Hindlimb muscle (tissue), 1 donor: Measurements from ENCODE around the gene MRPL34. TPM values are rescaled to one million over a fixed set of nuclear protein-coding genes. Genes with fewer than 3 reads are reported as not detected.
"Not testable (repeated sequence)": the region's sequence is repeated elsewhere in the genome, so short reads cannot be mapped to it uniquely, and the experiment has no call there.

Experiments used
- DNase-seq: peaks from one replicate; pipeline ENCODE4 v3.0.0-alpha.2; 2013
- polyA plus RNA-seq: library from polyadenylated mRNA; unstranded; fragments of 120-200 nt; gene quantifications from one replicate; pipeline ENCODE4 v1.2.1, GENCODE V29; 2013; ENCODE audit not compliant: insufficient read length

The MRPL34 gene
- polyA plus RNA-seq, 1 donor: 37.1 TPM

DNA sequence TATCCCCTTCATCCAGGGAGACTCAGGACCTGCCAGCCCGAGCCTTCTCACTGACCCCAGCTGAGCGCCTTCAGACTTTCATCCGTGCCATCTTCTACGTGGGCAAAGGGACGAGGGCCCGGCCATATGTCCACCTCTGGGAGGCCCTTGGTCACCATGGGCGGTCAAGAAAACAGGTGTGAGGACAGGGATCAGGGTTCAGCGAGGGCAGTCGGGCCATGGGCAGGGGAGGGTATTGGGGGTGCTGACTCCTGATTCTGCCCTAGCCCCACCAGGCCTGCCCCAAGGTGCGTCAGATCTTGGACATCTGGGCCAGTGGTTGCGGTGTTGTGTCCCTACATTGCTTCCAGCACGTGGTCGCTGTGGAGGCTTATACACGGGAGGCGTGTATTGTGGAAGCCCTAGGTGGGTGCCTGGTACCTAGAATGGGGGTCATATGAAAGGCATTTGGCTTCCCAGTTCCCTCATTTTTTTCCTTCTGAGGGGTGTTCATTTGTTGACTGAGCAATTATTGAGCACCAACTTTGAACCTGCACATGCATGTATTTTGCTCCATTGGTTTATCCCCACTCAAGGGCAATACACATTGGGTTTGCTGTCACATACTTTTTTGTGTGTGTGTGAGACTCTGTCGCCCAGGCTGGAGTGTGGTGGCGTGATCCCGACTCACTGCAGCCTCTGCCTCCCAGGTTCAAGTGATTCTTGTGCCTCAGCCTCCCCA is 20.1 kb upstream of the MRPL34 start:
- no peak for DNase-seq

DNA sequence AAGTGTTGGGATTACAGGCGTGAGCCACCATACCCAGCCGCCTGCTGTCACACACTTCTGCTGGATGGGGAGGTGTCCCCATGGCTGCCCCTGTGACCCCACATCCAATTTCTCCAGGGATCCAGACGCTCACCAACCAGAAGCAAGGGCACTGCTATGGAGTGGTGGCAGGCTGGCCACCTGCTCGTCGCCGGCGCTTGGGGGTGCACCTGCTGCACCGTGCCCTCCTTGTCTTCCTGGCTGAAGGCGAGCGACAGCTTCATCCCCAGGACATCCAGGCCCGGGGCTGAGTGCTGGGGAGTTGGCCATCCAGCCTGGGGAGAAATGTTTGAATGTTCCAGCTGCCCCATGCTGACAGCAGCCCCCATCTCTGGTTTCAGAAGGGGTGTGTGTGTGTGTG is 19.4 kb upstream of the MRPL34 start:
- no peak for DNase-seq

DNA sequence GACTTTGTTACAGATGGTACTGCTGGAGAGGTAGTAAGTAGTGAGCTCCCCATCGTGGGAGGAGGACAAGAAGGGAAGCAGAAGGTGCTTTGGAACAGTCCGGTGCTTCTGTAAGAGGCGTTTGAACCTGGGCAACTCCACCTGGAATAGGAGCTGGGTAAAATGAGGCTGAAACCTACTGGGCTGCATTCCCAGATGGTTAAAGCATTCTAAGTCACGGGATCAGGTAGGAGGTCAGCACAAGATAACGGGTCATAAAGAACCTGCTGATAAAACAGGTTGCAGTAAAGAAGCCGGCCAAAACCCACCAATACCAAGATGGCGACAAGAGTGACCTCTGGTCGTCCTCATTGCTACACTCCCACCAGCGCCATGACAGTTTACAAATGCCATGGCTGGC is 18.9 kb upstream of the MRPL34 start:
- no peak for DNase-seq

DNA sequence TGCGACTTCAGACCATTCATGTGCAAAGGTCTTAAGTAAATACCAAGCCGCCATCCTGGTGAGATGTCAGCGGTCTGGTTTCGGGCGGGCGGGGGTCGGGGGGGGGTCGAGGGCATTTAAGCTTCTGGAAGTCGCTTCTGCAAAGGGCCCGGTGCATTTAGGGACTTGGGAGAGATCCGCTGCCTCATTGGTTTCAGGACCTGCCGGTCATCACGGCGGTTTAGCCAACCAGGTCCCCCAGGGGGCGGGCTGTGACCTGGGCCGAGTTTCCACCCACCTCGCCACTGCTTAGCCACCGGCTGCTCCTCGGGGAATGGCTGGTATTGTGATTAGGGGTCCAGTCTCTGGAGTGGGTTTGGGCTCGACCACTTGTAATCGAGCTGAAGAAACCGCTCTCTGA is 16.2 kb upstream of the MRPL34 start:
- DNase-seq: no peak

DNA sequence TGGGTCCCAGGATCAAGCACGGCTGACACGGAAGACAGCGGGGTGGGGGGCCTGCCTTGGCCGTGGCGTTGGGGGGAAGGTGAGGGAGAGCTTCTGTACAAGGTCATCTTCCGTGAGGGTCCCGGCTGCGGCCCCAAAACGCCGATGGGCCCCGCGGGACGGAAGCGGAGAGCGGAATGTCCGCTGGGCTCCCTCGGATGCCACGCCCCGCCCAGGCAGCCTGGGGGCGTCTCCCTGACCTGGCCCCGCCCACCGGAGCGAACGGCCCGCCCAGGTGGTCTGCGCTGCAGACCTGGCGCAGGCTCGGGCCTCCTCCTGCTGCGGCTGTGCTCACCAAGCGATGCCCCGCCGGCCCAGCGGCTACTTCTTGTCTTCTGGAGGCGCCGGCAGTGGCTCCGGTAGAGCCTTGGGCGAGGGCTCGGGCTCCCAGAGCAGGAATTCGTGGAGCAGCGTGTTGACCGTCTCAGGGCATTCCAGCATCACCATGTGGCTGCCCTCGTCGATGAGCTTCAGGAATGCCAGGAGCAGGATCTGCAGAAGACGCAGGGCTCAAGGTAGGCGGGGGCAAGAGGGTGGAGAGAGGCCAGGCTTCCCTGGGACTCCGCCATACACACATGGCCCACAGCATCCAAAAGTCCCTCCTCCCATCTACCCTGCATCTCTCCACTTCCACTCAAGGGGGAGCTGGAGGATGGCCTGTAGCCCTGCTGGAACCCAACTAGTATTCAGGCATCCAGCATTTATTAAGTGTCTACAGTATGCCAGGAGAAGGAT is 13.2 kb upstream of the MRPL34 start:
- peak; percentile 78 for DNase-seq

DNA sequence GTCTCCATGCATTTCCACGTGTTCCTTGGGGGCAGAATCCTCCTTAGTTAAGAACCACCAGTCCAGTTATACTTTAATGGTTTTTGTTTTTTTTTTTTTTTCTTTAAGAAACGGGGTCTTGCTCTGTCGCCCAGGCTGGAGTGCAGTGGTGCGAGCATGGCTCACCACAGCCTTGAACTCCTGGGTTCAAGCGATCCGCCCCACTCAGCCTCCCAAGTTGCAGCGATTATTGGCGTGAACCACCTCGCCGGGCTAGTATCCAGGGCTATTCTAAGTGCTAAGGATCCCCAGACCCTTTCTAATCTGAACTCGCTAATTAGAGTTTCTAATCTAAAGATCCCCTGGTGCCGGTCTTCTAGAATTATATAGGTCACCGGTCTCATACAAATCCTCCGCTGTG is 12.1 kb upstream of the MRPL34 start:
- no peak for DNase-seq

DNA sequence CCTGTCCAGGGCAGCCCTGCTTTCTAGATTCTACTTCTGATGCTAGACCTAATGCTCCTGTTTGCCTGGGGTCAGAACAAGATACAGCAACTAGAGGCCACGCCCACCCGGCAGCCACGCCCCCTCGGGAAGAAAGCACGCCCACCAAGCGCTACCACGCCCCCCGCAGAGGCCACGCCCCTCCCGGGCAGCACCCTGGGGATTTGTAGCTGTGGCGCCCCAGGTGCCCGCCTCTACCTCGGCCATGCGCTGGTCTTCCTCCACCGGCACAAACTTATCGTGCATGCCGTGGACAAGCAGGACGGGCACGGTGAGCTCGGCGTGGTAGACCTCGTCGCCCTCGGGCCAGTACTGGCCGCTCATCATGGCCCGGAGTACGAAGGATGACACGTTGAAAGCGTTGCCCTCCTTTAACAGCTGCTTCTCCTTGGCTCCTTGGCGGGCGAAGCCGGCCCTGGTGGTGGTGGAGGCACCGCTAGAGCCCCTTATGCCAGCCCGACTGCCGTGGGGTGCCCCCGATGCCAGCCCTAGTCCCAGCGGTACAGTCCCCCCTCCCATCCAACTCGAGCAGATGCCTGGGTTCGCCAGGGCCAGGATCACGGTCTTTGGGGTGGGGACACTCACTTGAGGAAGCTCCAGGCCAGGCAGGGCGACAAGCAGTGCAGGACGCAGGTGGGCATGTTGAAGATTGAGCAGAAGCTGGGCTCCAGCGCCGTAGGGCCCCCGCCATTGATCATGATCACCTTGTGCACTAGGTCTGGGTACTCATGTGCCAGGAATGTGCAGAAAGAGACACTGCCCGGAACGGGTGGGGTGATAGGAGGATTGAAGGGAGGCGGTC is 11.4 kb upstream of the MRPL34 start:
- DNase-seq: no peak

DNA sequence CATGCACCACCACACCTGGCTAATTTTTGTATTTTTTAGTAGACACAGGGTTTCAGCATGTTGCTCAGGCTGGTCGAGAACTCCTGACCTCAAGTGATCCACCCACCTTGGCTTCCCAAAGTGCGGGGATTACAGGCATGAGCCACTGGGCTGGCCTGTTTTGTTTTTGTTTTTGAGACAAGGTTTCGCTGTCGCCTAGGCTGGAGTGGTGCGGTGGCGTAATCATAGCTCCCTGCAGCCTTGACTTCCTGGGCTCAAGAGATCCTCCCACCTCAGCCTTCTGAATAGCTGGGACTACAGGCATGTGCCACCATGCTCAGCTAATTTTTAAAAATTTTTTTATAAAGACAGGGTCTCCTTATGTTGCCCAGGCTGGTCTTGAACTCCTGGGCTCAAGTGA is 10.1 kb upstream of the MRPL34 start:
- DNase-seq: not testable (repeated sequence)

DNA sequence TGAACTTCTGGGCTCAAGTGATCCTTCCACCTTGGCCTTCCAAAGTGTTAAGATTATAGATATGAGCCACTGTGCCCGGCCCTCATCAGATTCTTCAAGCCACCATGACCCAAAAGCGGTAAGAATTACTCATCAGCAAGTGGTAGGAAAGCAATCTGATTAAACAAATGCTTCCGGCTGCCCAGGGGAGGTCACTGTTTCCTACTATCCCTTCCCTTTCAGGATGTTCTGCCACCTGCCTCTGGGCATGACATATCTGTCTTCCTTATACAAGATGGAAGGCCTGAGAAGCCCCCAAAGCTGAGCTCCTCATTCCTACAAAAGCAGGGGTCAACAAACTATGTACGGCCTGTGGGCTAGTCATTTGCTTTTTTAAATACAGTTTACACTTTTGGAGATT is 9.4 kb upstream of the MRPL34 start:
- DNase-seq: no peak

DNA sequence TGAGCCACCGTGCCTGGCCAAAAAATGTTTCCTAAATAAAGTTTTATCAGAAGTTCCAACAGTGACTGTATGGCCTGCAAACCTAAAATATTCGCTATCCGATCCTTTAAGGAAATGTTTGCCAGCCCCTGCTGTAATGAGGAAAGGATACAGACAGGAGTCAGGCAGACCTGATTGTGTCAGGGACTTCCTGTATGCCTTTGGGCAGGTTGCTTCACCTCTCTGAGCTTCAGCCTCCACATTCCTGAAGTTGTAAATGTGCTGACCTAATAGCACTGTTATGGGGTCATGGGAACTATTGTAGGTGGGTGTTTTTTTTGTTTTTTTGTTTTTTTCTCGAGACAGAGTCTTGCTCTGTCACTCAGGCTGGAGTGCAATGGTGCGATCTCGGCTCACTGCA is 8.7 kb upstream of the MRPL34 start:
- no peak for DNase-seq

DNA sequence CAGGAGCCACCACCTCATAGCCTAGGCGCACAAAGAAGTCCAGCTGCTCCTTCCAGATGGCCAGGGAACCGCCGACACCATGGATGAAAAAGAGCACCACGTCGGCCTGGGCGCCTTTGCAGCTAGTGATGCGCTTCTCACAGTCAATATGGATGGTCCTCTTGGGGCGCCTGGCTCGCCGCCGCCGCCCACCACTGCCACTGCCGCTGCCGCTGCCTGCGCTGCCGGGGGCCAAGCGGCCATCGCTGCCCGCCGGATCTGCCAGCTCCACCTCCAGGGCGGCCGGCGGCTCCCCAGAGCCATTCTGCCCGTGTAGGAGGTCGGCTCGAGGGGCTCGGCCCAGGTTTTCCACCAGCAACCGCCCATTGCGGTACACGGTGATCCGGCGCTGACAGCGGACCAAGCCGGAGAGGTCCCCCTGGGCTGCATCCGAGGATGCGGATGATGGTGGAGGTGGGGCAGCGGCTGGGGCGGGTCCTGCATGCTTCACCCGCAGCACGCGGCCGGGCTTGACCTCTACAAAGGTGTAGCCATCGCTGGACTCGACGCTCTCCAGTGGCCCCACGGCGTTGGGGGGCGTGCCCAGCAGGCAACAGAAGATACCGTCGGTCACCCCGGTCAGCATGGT is 4.6 kb upstream of the MRPL34 start:
- DNase-seq: no peak

DNA sequence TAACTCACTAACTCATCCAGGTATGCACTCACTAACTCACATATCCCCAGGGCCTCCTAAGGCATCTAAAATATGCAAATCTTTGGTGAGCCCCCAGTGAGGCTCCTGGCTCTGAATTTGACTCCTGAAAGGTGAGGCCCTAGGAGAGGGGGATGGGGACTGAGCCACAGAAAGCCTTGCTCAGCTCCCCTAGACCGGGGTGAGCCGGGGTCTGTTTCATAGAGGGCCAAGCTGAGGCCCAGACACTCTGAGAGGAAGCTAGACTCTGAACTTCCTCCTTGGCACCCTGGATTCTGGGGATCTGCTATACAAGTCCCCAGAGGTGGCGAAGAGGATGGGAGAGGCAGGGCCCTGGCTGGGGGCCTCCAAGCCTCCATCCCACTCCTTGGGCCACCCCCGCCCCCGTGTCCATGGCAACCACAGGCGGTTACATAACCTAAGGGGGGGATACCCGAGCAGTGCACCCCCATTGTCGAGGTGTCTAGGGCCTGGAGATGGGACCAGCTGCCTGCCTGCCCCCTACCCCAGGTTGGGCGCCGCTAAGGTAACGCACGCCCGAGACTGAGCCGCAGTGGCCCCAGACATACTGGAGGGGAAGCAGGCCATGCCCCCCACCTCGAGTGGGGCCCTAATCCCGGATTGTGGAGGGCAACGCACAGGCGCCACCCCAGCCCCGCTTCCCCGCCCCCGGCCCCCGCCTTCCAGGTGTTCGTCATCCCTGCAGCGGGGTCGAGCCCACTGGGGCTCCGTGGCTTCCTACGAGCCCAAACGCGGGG is 3.1 kb upstream of the MRPL34 start:
- DNase-seq: no peak

DNA sequence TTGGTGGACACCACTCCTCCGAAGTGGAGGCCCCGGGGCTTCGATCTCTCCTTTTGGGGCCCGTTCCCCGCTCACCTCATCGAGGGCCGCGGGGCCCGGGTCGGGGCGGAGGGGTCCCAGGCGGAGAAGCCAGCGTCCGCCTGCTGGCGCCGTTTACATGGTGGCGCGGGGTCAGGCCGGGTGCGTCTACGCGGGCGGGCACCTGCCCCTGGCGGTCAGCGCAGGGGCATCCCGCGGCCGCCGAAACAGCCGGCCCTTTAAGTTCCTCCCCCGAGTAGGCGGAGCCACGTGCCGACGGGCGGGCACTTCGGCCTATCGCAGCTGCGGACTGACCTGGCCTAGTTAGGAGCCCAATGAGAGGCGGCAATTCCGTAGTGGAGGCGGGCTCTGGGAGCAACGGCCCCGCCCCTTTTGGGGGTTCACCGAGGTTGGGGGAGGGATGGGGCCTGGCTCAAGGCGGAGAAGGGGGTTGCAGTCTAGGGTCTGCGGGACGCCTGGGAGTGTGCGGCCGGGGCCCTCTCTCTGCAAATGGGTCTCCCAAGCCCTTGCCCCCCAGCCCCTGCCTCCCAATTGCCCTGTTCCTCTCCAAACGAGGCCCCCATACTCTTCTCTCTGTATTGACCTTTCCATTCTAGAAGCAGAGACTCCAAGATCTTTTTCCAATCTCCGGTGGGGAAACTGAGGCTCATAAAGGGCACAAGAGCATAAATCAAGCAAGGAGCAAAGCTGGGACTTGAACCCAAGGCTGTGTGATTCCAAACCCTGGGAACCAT is 2.3 kb upstream of the MRPL34 start, which contains the start of gene ABHD8:
Gene ABHD8 (minus strand): TSS at position 259 of the 773 bp plus-strand sequence. CDS start 1,809 bp downstream, outside the sequence.
- DNase-seq: peak; percentile 95

DNA sequence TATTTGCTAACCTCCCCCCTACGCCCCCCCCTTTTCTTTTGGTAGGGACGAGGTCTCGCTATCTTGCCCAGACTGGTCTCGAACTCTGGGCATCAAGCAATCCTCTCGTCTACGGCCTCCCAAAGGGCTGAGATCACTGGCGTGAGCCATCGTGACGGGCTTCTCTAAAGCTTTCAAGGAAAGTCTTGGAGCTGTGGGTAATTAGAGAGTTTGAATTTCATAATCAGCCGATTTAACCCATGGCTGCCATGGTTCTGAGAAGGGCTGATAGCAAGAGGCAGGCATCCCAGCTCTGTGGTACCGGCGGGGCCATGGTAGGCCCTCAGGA is 1.8 kb upstream of the MRPL34 start:
- DNase-seq: no peak

DNA sequence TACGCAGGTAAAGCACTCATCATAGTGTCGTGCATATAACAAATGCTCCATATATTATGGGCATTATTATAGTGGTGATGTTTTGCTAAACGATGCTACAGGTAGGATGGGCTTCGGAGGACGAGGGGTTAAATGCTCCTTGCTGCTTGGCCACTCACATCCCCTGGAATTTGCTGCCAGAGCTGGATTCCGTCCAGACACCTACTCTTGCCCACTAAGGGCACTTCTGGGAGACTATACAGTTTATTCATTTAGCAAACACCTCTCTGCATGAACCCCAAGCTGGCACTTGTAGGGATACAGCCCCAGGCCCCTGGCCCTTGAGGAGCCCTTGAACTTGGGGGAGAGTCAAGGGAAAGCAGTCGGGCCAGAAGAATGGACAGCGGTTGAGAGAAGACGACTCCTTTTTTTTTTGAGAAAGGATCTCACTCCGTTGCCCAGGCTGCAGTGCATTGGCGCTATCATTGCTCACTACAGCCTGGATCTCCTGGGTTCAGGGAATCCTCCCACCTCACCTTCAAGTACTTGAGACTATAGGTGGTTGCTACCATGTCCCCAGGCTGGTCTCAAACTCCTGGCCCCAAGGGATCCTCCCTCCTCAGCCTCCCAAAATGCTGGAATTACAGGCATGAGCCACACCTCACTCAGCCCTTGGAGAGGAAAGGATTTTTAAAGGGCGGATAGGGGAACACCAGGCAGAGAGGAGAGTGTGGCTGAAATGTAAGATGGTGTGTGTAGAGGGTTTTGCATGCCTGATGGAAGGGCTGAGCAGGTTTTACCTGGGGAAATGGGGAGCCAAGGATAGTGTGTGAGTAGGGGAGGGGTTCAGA is 1.1 kb upstream of the MRPL34 start:
- DNase-seq: no peak

DNA sequence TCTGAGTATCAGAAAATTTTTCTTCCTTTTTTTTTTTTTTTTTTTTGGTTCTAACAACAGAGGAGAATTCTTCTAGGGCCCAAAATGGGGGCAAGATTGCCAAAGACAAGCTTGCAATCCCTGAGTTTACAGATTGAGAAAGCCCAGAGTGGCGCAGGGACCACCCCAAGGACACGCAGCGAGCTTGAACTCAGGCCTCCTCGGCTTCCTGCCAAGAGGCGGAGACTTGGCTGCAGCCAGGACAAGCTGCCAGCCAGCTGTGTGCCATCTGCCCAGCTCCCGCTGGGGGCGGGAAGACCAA is 506 bp upstream of the MRPL34 start:
- DNase-seq: no peak

DNA sequence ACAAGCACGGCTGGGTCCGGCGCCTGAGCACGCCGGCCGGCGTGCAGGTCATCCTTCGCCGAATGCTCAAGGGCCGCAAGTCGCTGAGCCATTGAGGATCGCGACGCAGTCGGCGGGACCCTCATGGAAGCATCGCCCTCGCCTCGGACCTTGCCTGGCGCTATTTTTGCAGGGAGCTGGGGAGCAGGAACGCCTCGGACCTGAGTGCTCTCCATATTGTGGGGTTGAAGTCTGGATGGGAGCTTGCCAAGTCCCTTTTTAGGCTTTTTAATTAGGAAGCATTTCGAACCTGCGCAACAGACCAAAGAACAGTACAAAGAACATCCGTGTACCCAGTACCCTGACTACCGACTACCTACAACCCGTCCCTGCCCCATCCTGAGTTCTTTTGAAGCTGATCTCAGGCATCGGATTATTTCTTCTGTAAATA is 628 bp downstream of the MRPL34 start:
- DNase-seq: no peak

DNA sequence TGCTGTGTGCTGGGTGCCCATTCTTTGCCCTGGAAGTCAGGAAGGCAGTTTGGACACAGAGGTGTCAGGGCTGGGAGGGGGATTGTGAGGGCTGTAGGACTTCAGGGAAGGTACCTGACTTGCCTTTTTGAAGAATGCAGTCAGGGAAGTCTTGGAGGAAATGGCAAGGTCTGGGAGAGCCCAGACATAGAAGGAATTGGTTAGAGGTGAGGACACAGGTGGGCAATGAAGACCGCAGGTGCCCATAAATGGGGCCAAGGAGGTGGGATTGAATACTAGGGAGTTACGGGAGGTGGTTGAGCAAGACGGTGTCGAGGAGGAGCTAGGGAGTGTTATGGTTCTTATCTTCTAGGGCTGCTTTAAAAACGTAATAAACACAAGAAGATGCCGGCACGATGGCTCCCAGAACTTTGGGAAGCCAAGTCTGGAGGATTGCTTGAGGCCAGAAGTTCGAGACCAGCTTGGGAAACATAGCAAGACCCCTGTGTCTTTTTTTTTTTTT is 2.3 kb downstream of the MRPL34 start:
- no peak for DNase-seq

DNA sequence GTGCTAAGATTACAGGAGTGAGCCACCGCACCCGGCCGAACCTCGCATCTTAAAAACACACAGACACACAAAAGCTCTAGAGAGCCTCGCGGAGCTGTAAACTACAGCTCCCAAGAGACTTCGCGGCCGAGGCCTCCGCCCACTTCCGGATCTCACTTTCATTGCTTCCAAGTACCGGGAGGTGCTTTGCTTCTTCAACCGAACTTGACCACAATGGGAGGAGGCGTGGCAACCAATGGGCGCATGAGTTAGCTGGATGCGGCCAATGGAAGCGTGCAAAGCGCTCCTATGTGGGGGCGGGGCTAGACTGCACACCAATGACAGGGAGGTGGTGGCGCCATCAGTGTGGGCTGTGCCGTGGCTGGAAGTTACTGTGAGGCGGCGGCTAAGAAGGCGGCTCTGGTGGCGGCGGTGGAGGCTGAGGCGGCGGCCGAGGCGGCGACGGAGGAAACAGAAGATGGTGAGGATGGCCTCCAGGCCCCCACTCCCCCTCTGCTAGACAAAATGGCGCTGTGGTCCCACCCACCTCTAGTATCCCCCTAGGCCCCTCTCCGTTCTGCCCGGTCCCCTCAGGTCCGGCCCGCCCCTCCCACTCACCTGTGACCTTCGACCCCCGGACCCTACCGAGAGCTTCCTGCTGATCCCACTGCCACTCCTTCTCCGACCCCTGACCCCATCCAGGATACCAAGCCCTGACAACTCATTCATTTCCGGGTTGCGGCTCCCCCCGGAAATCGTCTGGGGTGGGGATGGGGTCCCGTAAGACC is 3.7 kb downstream of the MRPL34 start, which contains the start of gene DDA1:
Gene DDA1 (plus strand): TSS at position 366 of the 767 bp plus-strand sequence. CDS start 92 bp downstream, at position 458.
- DNase-seq: peak; percentile 99
